ENCODE measurements around the gene PDGFC. TPM values are rescaled to one million over a fixed set of nuclear protein-coding genes. Genes with fewer than 3 reads are reported as not detected.

Gene PDGFC
- total RNA-seq, 1 donor from 2014 or later, result not detected

- H3K9me3 Mint-ChIP-seq, result peaks cover 5% of the 10 kb centered on the region
- no peaks in the 10 kb centered on the region for H3K4me1 Mint-ChIP-seq
- POLR2A ChIA-PET, result no interaction called here
Measured at GRCh38 chr4:156781852-156782251, 189.7 kb downstream of the PDGFC start.

GRCh38 chr4:156779774-156780173 lies 191.8 kb downstream of the PDGFC start:
- ATAC-seq (ENCODE audit: low read depth), result no peak

More at GRCh38 chr4:156781852-156782251, 189.7 kb downstream of the PDGFC start:
- CTCF ChIA-PET, result no interaction called here
- Mint-ChIP-seq H3K27ac (no peak overlapping the region), H3K36me3 (ENCODE audit: low read depth) (no peaks in the 10 kb centered on the region), H3K27me3 (no peaks in the 10 kb centered on the region), H3K4me3 (no peak overlapping the region)
- TF ChIP-seq CTCF (IDR thresholded peaks at IDR 0.05), result no peak
- intact Hi-C loops (cut with micrococcal nuclease), result no loop called here
- no peak for DNase-seq
- ATAC-seq (ENCODE audit: low read depth), result no peak

GRCh38 chr4:156779042-156779441 lies 192.6 kb downstream of the PDGFC start:
- POLR2A ChIA-PET, result no interaction called here
- Mint-ChIP-seq H3K4me3 (no peak overlapping the region), H3K9me3 (peaks cover 2% of the 10 kb centered on the region), H3K27me3 (no peaks in the 10 kb centered on the region), H3K4me1 (no peaks in the 10 kb centered on the region), H3K36me3 (ENCODE audit: low read depth) (no peaks in the 10 kb centered on the region), H3K27ac (no peak overlapping the region)
- no peak for TF ChIP-seq CTCF (IDR thresholded peaks at IDR 0.05)
- CTCF ChIA-PET, result no interaction called here
- ATAC-seq (ENCODE audit: low read depth), result no peak
- intact Hi-C loops (cut with micrococcal nuclease), result no loop called here
- no peak for DNase-seq

More at GRCh38 chr4:156779774-156780173, 191.8 kb downstream of the PDGFC start:
- H3K36me3 Mint-ChIP-seq (ENCODE audit: low read depth), result no peaks in the 10 kb centered on the region
- no peak for DNase-seq
- CTCF ChIA-PET, result no interaction called here
- no peaks in the 10 kb centered on the region for H3K4me1 Mint-ChIP-seq
- peaks cover 5% of the 10 kb centered on the region for H3K9me3 Mint-ChIP-seq
- POLR2A ChIA-PET, result no interaction called here
- TF ChIP-seq CTCF (IDR thresholded peaks at IDR 0.05), result no peak
- intact Hi-C loops (cut with micrococcal nuclease), result no loop called here
- H3K27me3 Mint-ChIP-seq, result no peaks in the 10 kb centered on the region
- no peak overlapping the region for H3K4me3 Mint-ChIP-seq
- H3K27ac Mint-ChIP-seq, result no peak overlapping the region

GRCh38 chr4:156778606-156779005 lies 193.0 kb downstream of the PDGFC start:
- Mint-ChIP-seq H3K4me3 (no peak overlapping the region), H3K4me1 (no peaks in the 10 kb centered on the region), H3K36me3 (ENCODE audit: low read depth) (no peaks in the 10 kb centered on the region), H3K27me3 (no peaks in the 10 kb centered on the region), H3K27ac (no peak overlapping the region), H3K9me3 (no peaks in the 10 kb centered on the region)
- ChIA-PET CTCF (no interaction called here), POLR2A (no interaction called here)
- intact Hi-C loops (cut with micrococcal nuclease), result no loop called here
- ATAC-seq (ENCODE audit: low read depth), result no peak
- TF ChIP-seq CTCF (IDR thresholded peaks at IDR 0.05), result no peak
- DNase-seq, result no peak

GRCh38 chr4:156778093-156778492 lies 193.5 kb downstream of the PDGFC start:
- Mint-ChIP-seq H3K4me1 (no peaks in the 10 kb centered on the region), H3K27ac (no peak overlapping the region), H3K27me3 (no peaks in the 10 kb centered on the region), H3K9me3 (no peaks in the 10 kb centered on the region), H3K4me3 (no peak overlapping the region), H3K36me3 (ENCODE audit: low read depth) (no peaks in the 10 kb centered on the region)
- ChIA-PET CTCF (no interaction called here), POLR2A (no interaction called here)
- intact Hi-C loops (cut with micrococcal nuclease), result no loop called here
- TF ChIP-seq CTCF (IDR thresholded peaks at IDR 0.05), result no peak
- DNase-seq (no peak), ATAC-seq (ENCODE audit: low read depth) (no peak)
